Transverse colon (tissue), 4 donors: ENCODE measurements around the gene SPG7. TPM values are rescaled to one million over a fixed set of nuclear protein-coding genes. Genes with fewer than 3 reads are reported as not detected.
A peak's percentile ranks its signal among the peaks of the same experiment; 100 is the strongest.

ENCODE experiments used
- DNase-seq: peaks from one replicate; pipeline ENCODE4 v3.0.0-alpha.2; 2019
- H3K27ac ChIP-seq, 4 donors: fragments of 200-600 bp; sonication (generic); 2 replicates each; pipeline ENCODE4 v1.5.1; 2016 to 2018; ENCODE audit warnings: inconsistent platforms in 4 of 4
- H3K27me3 ChIP-seq: fragments of 200-600 bp; sonication (generic); 2 replicates; pipeline ENCODE4 v1.5.1; 2017; ENCODE audit warnings: inconsistent platforms
- H3K36me3 ChIP-seq, 4 donors: fragments of 200-600 bp; sonication (generic); 2 replicates each; pipeline ENCODE4 v1.5.1; 2017 to 2019; ENCODE audit warnings: inconsistent platforms in 4 of 4
- H3K4me1 ChIP-seq, 4 donors: fragments of 200-600 bp; sonication (generic); 2 replicates each; pipeline ENCODE4 v1.5.1; 2017 to 2020; ENCODE audit warnings: inconsistent platforms in 4 of 4
- H3K4me3 ChIP-seq, 4 donors: fragments of 200-600 bp; sonication (generic); 1 replicate in 1 of 4; 2 replicates in 3 of 4; pipeline versions ENCODE4 v1.5.1 to v1.6.1; 2017 to 2019; ENCODE audit warnings: inconsistent platforms in 4 of 4
- H3K9me3 ChIP-seq, 2 donors: fragments of 200-600 bp; sonication (generic); 2 replicates each; pipeline ENCODE4 v1.5.1; 2017 to 2019; ENCODE audit warnings: inconsistent platforms in 2 of 2
- CTCF ChIP-seq, 5 experiments: fragments of 200-600 bp in 3 of 5; fragments of 450-650 bp in 2 of 5; sonication (generic) in 3 of 5; IDR thresholded peaks; 1 replicate in 2 of 5; 2 replicates in 3 of 5; pipeline ENCODE4 v1.5.1; 2016 to 2017; ENCODE audit warnings: antibody characterized with exemption in 5 of 5, inconsistent platforms in 3 of 5, mild to moderate bottlenecking in 2 of 5, moderate library complexity in 1 of 5
- EP300 ChIP-seq: sonication (generic); formaldehyde crosslinking; IDR thresholded peaks from one replicate; pipeline ENCODE4 v1.6.1; 2017; ENCODE audit warnings: antibody characterized with exemption, low read depth
- POLR2A ChIP-seq: fragments of 450-650 bp; IDR thresholded peaks from one replicate; pipeline ENCODE4 v1.6.1; 2016; ENCODE audit warnings: antibody characterized with exemption, mild to moderate bottlenecking, moderate library complexity
- POLR2AphosphoS5 ChIP-seq, 3 donors: sonication (generic); formaldehyde crosslinking; IDR thresholded peaks; one replicate each; pipeline ENCODE4 v1.6.1; 2016; ENCODE audit warnings: antibody characterized with exemption in 3 of 3
- WGBS, 2 donors: methylation state at CpG; one replicate each; pipeline ENCODE4 v1.1.5; 2018; ENCODE audit warnings: low coverage in 1 of 2; 5-methylcytosine and 5-hydroxymethylcytosine counted together
- in situ Hi-C, 4 donors: fragments of 200-750 bp; cut with MboI; loops; one replicate each; pipeline versions ENCODE4 v1.15.0 to v1.15.1; 2017; ENCODE audit warnings: low sequenced_read_pairs in 3 of 4, low pct_ligation_motif_present in 1 of 4, low pct_unique_long_range_greater_than_20kb in 1 of 4
- intact Hi-C: fragments of 100-400 bp; cut with DNase I; formaldehyde crosslinking; loops from one replicate; pipeline ENCODE4 v1.15.1; 2023; ENCODE audit warnings: low total_unique reads
- total RNA-seq, 4 donors: library from RNA; depleted of rRNA; stranded (reverse); fragments of >200 nt; gene quantifications; one replicate each; pipeline ENCODE4 v1.1.0, GENCODE V29; 2016

SPG7 gene
- total RNA-seq, 4 donors from 2014 or later = 168 to 408 (median 285) TPM

- H3K4me1 ChIP-seq = peaks cover 20 to 63% (median 52%) of the 10 kb centered on the region in 4 donors
- no peaks in the 10 kb centered on the region for H3K9me3 ChIP-seq
- H3K36me3 ChIP-seq = peaks cover 0 to 20% (median 9%) of the 10 kb centered on the region in 4 donors
- H3K4me3 ChIP-seq = peak overlapping the region; percentile 64 to 96 (median 76)
- H3K27ac ChIP-seq = peak overlapping the region; percentile 92 to 97 (median 93)
- intact Hi-C loops = loop anchor here (5.0 kb wide), 1 partner anchor 175 kb away; no protein-coding TSS in a partner anchor
- DNase-seq = no peak
- whole genome bisulfite sequencing, 2 donors = 15 to 58% methylated on average over 8 to 42 of the region's 42 CpGs
- H3K27me3 ChIP-seq = no peaks in the 10 kb centered on the region
- TF ChIP-seq CTCF (IDR thresholded peaks at IDR 0.05) = no peak
- TF ChIP-seq POLR2A = no peak
- TF ChIP-seq POLR2AphosphoS5 (IDR thresholded peaks at IDR 0.05) = no peak
- TF ChIP-seq EP300 = no peak
- in situ Hi-C loops = loop anchor here in 1 of 4 donors (10.0 kb wide), 1 partner anchor 173 kb away; no protein-coding TSS in a partner anchor
Observed at GRCh38 chr16:89507214-89507833, 879 bp upstream of the SPG7 start.

GRCh38 chr16:89510526-89510925, 2.3 kb downstream of the SPG7 start:
- TF ChIP-seq POLR2A (no peak), EP300 (no peak), POLR2AphosphoS5 (IDR thresholded peaks at IDR 0.05) (no peak), CTCF (IDR thresholded peaks at IDR 0.05) (no peak)
- WGBS, 2 donors = 88 to 93% methylated on average over 3 to 9 of the region's 9 CpGs

GRCh38 chr16:89511374-89511773, 3.2 kb downstream of the SPG7 start:
- TF ChIP-seq CTCF (IDR thresholded peaks at IDR 0.05) = no peak
- no peak for TF ChIP-seq POLR2AphosphoS5 (IDR thresholded peaks at IDR 0.05)
- TF ChIP-seq POLR2A = no peak
- TF ChIP-seq EP300 = no peak
- Histone ChIP-seq H3K4me1 (peaks cover 13 to 32% (median 29%) of the 10 kb centered on the region in 4 donors), H3K27me3 (no peaks in the 10 kb centered on the region), H3K9me3 (no peaks in the 10 kb centered on the region), H3K4me3 (no peak overlapping the region), H3K36me3 (peaks cover 0 to 60% (median 28%) of the 10 kb centered on the region in 4 donors), H3K27ac (no peak overlapping the region)
- in situ Hi-C loops (no loop called here), intact Hi-C loops (no loop called here)
- WGBS, 2 donors = 77 to 100% methylated on average over 1 to 8 of the region's 8 CpGs
- no peak for DNase-seq

More at GRCh38 chr16:89510526-89510925, 2.3 kb downstream of the SPG7 start:
- intact Hi-C loops (no loop called here), in situ Hi-C loops (no loop called here)
- H3K4me3 ChIP-seq = no peak overlapping the region
- H3K27ac ChIP-seq = peak overlapping the region in 1 of 4 donors; percentile 92
- H3K9me3 ChIP-seq = no peaks in the 10 kb centered on the region
- peaks cover 20 to 40% (median 38%) of the 10 kb centered on the region in 4 donors for H3K4me1 ChIP-seq
- peaks cover 0 to 51% (median 24%) of the 10 kb centered on the region in 4 donors for H3K36me3 ChIP-seq
- no peaks in the 10 kb centered on the region for H3K27me3 ChIP-seq
- DNase-seq = no peak

- in situ Hi-C loops = no loop called here
- Histone ChIP-seq H3K4me3 (no peak overlapping the region), H3K27me3 (no peaks in the 10 kb centered on the region), H3K9me3 (no peaks in the 10 kb centered on the region), H3K36me3 (peaks cover 0 to 70% (median 31%) of the 10 kb centered on the region in 4 donors), H3K27ac (no peak overlapping the region), H3K4me1 (peaks cover 9 to 24% (median 18%) of the 10 kb centered on the region in 4 donors)
- intact Hi-C loops = no loop called here
- TF ChIP-seq CTCF (IDR thresholded peaks at IDR 0.05) (no peak), EP300 (no peak), POLR2A (no peak), POLR2AphosphoS5 (IDR thresholded peaks at IDR 0.05) (no peak)
- WGBS, 2 donors = 92 to 93% methylated on average over 4 to 9 of the region's 9 CpGs
- no peak for DNase-seq
Observed at GRCh38 chr16:89512453-89512852, 4.2 kb downstream of the SPG7 start.
